Activated CD8-positive, alpha-beta T cell treated with anti-CD3 and anti-CD28 coated beads, Interleukin-2, amount 10 ng/mL, durations not matched to agents 7 days and 5 days (primary cell): Measurements from ENCODE around the gene NLRP6. TPM values are rescaled to one million over a fixed set of nuclear protein-coding genes. Genes with fewer than 3 reads are reported as not detected.

Experiments
- total RNA-seq, 2 experiments: library from RNA; stranded (reverse); gene quantifications; one replicate each; pipeline ENCODE4 v1.2.3, GENCODE V29; 2021

The NLRP6 gene
- total RNA-seq, 2 experiments from 2014 or later = 29.7 to 30.8 TPM

Other genes starting within 250 kb of the NLRP6 start
- not detected for gene SCGB1C1, start 85.3 kb upstream of the NLRP6 start, total RNA-seq
- 10 to 100 TPM; 33.8 to 34.2 TPM for gene BET1L, start 71.0 kb upstream of the NLRP6 start, total RNA-seq
- 100 to 1,000 TPM; 121 to 126 TPM for gene RIC8A, start 70.7 kb upstream of the NLRP6 start, total RNA-seq
- 10 to 100 TPM; 13.1 to 15.0 TPM for gene SIRT3, start 42.1 kb upstream of the NLRP6 start, total RNA-seq
- 100 to 1,000 TPM; 164 to 173 TPM for gene PSMD13, start 41.4 kb upstream of the NLRP6 start, total RNA-seq
- 100 to 1,000 TPM; 487 to 541 TPM for gene PGGHG, start 10.7 kb downstream of the NLRP6 start, total RNA-seq
- gene IFITM5, start 21.1 kb downstream of the NLRP6 start, total RNA-seq = not detected
- gene IFITM2, start 29.4 kb downstream of the NLRP6 start, total RNA-seq = 1,000 to 10,000 TPM; 2,197 to 2,304 TPM
- gene IFITM1, start 35.6 kb downstream of the NLRP6 start, total RNA-seq = 1,000 to 10,000 TPM; 1,265 to 1,278 TPM
- gene IFITM3, start 42.5 kb downstream of the NLRP6 start, total RNA-seq = 100 to 1,000 TPM; 174 to 182 TPM
- under 1 TPM; 0.26 to 0.52 TPM for gene B4GALNT4, start 91.1 kb downstream of the NLRP6 start, total RNA-seq
- under 1 TPM in 1 of 2 experiments, not detected in 1; 0.13 TPM for gene PKP3, start 115.8 kb downstream of the NLRP6 start, total RNA-seq
- 100 to 1,000 TPM; 160 to 168 TPM for gene SIGIRR, start 136.6 kb downstream of the NLRP6 start, total RNA-seq
- 10 to 100 TPM; 72.6 to 78.9 TPM for gene ANO9, start 163.6 kb downstream of the NLRP6 start, total RNA-seq
- 10 to 100 TPM; 24.6 to 26.1 TPM for gene PTDSS2, start 171.9 kb downstream of the NLRP6 start, total RNA-seq
- 100 to 1,000 TPM; 104 to 105 TPM for gene RNH1, start 228.8 kb downstream of the NLRP6 start, total RNA-seq